GM19372 (cell line): ENCODE results near the gene SLC2A9.
"Not testable (repeated sequence)": the region's sequence is repeated elsewhere in the genome, so short reads cannot be mapped to it uniquely, and the experiment has no call there.

Experiments
- ATAC-seq: cut with Tn5 transposase; IDR thresholded peaks from one replicate; pipeline ENCODE4 v1.9.1; 2021; ENCODE audit warnings: mild to moderate bottlenecking, low read depth, moderate library complexity; ENCODE audit not compliant: unreplicated experiment

The SLC2A9 gene

GRCh38 chr4:9933956-9934355 lies 87.3 kb downstream of the SLC2A9 start:
- no peak for ATAC-seq

DNA sequence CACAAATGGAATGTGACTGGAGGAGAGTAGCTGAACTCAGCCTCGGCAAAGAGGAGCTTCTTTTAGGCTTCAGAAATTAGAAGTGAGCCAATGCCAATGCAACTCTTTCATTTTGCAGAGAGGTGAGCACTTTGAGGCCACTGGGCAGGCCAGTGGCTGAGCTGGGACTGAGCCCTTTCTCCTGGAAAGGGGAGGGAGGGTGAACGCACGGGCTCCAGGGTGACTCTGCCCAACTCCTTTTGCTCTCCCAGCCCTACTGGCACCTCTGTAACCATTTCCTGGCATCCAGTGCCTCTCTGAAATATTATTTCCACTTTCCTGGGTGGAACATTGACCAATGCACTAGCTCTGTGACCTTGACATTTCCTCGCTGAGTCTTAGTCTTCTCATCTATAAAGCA lies 88.1 kb downstream of the SLC2A9 start:
- ATAC-seq, result no peak

- no peak for ATAC-seq
Measured at GRCh38 chr4:9932771-9933170, 88.5 kb downstream of the SLC2A9 start.

- ATAC-seq, result no peak
Measured at GRCh38 chr4:9931146-9931545, 90.2 kb downstream of the SLC2A9 start.

DNA sequence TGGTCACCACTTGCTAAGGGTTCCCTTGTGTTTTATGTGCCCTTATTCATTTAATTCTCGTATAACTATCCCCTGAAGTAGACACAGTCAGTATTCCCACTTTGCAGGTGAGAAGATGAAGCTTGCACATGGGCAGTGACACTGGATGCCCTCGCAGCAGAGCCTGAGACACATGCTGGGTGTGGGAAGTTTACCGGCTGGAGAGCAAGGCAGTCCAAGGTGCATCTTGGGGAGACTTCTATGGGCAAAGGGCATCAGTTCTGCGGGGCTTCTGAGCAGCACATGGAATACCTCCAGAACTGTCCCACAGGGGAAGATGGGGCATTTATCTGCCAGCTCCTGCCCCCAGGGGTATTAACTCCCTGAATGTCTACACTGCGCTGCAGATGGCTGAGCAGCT lies 92.2 kb downstream of the SLC2A9 start:
- no peak for ATAC-seq

DNA sequence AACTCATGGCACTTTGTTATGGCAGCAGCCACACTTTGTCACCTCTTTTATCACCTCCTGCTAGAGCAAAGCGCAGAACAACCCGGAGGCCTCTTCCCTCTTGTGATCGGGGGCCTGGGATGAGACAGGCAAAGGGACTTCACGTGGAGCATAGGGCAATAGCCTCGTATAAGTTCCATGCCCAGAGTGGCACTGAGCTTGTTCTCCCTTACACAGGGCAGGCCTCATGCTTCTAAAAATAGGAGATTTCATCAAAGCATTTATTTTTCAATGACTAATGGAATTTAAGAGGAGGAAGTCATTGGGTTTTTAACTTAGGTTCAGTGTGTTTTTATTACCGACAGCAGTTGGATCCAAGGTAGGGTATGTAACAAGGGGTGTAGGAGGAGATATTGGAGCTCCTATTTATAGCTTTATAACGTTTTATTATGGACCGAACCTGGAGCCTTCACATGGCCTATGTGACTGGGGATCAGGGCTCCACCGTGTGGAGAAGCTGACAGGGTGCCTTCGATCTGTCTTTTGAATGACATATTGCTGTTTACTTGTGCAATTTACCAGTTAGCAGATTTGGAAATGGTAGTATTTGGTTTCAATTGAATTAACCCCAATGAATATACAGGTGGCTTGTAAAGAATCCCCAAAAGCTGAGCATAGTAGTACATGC lies 93.8 kb downstream of the SLC2A9 start:
- ATAC-seq, result no peak

DNA sequence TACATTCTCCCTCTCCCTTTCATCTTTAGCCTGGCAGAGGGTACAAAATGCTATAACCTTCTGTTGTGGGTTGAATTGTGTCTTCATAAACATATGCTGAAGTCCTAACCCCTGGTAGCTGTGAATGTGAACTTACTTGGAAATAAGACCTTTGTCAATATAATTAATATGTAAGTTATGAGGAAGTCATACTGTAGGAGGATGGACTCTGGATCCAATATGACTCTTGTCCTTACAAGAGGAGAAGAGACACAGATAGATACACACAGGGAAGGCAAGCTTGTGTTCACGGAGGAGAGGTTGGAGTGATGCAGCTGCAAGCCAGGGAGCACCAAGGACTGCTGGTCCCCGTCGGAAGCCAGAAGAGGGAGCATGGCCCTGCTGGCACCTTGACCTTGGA lies 94.7 kb downstream of the SLC2A9 start:
- no peak for ATAC-seq

- no peak for ATAC-seq
Measured at GRCh38 chr4:9925750-9926439, 95.4 kb downstream of the SLC2A9 start.

DNA sequence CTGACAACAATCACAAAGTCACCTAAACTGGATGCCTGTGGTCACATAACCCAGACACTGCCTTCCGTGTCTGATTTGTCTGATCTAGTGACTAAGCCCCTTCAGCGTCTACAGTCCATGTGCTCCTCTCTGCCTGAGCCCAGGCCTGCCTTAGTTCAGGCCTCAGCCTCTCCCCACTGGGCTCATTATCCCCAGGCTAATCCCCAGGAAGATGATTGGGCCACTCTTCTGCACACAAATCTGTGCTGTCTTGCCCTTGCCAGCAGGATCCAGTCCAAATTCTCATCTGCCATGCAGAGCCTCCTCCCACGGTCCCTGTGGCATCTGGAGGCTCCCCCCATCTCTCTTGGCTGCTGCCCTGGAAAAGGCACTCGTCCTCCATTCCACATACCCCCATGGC lies 96.5 kb downstream of the SLC2A9 start:
- ATAC-seq, result no peak

DNA sequence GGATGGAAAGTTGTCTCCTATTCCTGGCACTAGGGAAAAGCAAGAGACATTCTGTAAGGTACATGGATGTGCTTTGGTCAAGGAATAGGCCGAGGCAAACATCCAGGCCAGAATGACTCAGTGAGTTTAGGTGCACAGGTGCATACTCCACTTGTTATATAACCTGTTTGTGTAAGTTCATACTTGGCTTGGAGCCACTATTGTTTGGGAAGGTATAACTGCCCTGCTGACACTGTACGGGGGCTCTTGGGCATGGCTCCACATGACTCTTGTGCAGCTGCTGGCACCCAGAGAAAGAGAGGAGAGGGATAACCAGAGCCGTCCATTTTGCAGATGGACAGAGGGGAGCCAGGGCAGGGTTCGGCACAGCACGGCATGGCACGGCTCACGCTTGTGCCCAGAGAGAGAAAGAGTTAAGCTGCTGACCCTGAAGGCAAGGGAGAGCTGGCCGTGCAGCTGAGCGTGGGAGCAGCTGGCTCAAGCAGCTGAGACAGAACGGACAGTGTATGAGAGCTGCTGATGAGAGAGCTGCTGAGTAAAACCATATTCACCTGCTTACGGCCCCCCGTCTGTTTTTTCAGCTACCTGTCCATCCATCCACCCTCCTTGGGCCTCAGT lies 98.0 kb downstream of the SLC2A9 start:
- no peak for ATAC-seq

GRCh38 chr4:9921326-9921725 lies 100.0 kb downstream of the SLC2A9 start:
- ATAC-seq, result no peak

- no peak for ATAC-seq
Measured at GRCh38 chr4:9920029-9920428, 101.3 kb downstream of the SLC2A9 start.

DNA sequence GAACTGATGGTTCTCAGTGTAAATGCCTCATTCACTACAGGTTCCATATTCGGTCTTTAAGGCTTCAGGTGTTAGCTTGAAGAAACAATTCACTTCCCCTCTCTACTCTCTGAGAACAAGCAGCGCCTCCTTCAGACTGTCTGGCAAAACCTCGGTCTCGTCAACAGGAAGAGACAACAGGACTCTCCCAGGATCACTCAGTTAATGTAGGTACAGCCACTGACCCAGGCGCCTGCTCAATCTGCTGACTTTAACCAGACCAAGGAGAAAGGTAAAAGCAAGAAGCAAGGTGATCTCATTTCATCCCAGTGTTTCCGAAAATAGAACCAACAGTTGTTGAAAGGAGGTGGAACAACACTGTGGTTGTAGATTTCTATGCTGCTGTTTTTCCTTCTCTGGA lies 102.2 kb downstream of the SLC2A9 start:
- ATAC-seq, result no peak

- no peak for ATAC-seq
Measured at GRCh38 chr4:9918484-9918883, 102.8 kb downstream of the SLC2A9 start.

DNA sequence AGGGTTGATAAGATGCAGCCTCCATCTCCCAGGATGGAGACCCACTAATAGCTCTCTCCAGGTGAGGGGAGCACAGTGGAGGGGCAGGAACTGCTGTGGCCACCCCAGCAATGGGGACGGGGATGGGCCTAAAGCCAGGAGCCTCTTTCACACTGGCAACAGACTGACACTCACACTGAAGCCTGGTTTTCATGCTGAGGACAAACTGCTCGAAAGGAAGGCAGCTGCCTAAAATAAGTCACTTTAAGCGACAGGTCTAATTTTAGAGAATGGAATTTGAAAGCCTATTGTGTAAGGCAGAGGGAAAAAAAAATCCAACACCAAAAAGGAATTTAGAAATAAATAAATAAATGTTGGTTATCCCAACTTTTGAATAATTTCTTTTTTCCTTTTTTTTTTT lies 104.4 kb downstream of the SLC2A9 start:
- ATAC-seq, result no peak

GRCh38 chr4:9916346-9916745 lies 105.0 kb downstream of the SLC2A9 start:
- no peak for ATAC-seq

DNA sequence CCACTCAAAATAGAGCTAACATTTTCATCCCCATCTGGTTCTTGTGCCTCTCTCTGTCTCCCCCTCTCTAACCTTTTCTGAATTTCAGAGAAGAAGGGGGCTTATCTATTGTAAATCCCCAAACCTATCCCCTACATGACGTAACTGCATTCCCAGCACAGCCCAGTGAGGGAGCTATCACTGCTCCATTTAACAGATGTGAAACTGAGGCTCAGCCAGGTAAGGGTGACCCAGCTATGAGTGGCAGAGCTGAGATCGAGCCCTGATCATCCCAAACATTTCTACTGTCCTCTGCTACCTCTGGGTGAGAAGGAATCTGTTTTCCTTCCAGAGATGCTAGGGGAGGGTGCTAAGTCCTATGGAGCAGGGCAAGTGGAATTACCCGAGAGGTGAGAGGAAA lies 107.5 kb downstream of the SLC2A9 start:
- no peak for ATAC-seq

GRCh38 chr4:9906996-9907395 lies 114.3 kb downstream of the SLC2A9 start:
- no peak for ATAC-seq

- no peak for ATAC-seq
Measured at GRCh38 chr4:9904976-9905587, 116.2 kb downstream of the SLC2A9 start.

DNA sequence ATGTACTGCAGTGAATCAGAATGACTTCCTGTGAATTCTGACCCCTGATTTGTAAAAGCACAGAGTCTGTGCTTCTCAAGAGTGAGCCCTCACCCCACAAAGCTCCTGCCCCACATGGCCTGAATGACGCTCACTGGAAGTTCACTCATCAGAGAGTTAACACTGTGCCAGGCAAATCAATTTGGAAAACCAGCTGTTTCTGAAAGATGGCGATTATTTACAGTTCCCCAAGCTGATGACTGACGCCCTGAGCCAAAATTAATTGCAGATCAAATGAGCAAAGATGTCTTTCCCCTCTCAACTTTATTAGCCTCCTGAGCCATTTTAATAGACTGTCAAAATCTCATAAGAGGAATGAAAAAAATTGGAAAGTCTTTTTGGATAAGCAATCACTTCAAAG lies 118.0 kb downstream of the SLC2A9 start:
- ATAC-seq, result no peak

GRCh38 chr4:9901257-9901656 lies 120.0 kb downstream of the SLC2A9 start:
- ATAC-seq, result no peak

GRCh38 chr4:9900633-9901032 lies 120.7 kb downstream of the SLC2A9 start:
- ATAC-seq, result not testable (repeated sequence)
